ENCODE results near the gene DVL2.

- TF ChIP-seq CTCF (IDR thresholded peaks at IDR 0.05; ENCODE audit: insufficient read depth, low read length, poor library complexity, severe bottlenecking) = no peak
- no peak for TF ChIP-seq EZH2phosphoT487 (conservative IDR thresholded peaks at IDR 0.05; ENCODE audit: low read length)
Observed at GRCh38 chr17:7243453-7243729, 9.1 kb upstream of the DVL2 start.
